K562 (cell line): ENCODE data around the gene OPHN1. TPM values are rescaled to one million over a fixed set of nuclear protein-coding genes. Genes with fewer than 3 reads are reported as not detected.

Experiments
- ATAC-seq: fragments of 200-7000 bp; cut with Tn5 transposase; 3 replicates; pipeline ENCODE4 v1.9.1; 2020; ENCODE audit warnings: moderate library complexity
- BruUV-seq: library from RNA; stranded (reverse); fragments of 400-500 nt; replicated peaks from 2 replicates; lab custom pipeline; 2021; lab: Mats Ljungman, UMichigan
- CTCF ChIA-PET: fragments of 300-600 bp; formaldehyde crosslinking; extraction: SDS; loops from one replicate; lab custom pipeline; 2021; ENCODE audit warnings: low intra/inter-chr PET ratio; lab: Yijun Ruan, JAX
- POLR2A ChIA-PET: fragments of 300-600, 350-650 bp; sonication (Branson Sonifier 250); formaldehyde crosslinking; extraction: SDS; loops from one replicate; lab custom pipeline; 2021; ENCODE audit warnings: antibody characterized with exemption, inconsistent platforms; lab: Yijun Ruan, JAX
- DNase-seq, 4 experiments: peaks; one replicate each; pipeline versions ENCODE4 v3.0.0 to v3.0.0-alpha.2; 2011 to 2018; ENCODE audit warnings: low spot score in 3 of 4, mixed read lengths in 3 of 4; ENCODE audit errors: extremely low read depth in 1 of 4
- FAIRE-seq: peaks from 2 replicates; lab custom pipeline; 2011; peaks lifted over from hg19 to GRCh38; lab: Jason Lieb, UNC
- H2AFZ ChIP-seq: 2 replicates; pipeline ENCODE4 v1.6.0; 2011; ENCODE audit warnings: low read depth, low read length, control low read depth, inconsistent platforms
- H3K27ac ChIP-seq: fragments of 200-600 bp; 3 replicates; pipeline ENCODE4 v1.8.0; 2011; ENCODE audit warnings: low read depth, mild to moderate bottlenecking, control low read depth, inconsistent platforms, low read length, moderate library complexity, mixed read lengths; ENCODE audit errors: extremely low read depth
- H3K27me3 ChIP-seq, 2 experiments: fragments of 300-600 bp in 1 of 2; 2 replicates in 1 of 2; 3 replicates in 1 of 2; pipeline versions ENCODE4 v1.6.0 to v1.8.0; 2011; ENCODE audit warnings: inconsistent platforms in 2 of 2, low read length in 2 of 2, mild to moderate bottlenecking in 1 of 2, mixed read lengths in 1 of 2, moderate library complexity in 1 of 2; ENCODE audit not compliant: control insufficient read depth in 2 of 2, insufficient read depth in 2 of 2
- H3K36me3 ChIP-seq: fragments of 300-600 bp; 3 replicates; pipeline ENCODE4 v1.8.0; 2011; ENCODE audit warnings: mild to moderate bottlenecking, low read length, inconsistent platforms; ENCODE audit not compliant: control insufficient read depth, insufficient read depth
- H3K4me1 ChIP-seq, 2 experiments: fragments of 200-600 bp in 1 of 2; replicated peaks in 1 of 2; 2 replicates in 1 of 2; 3 replicates in 1 of 2; pipeline versions ENCODE4 v1.5.1 to v1.8.0; 2011; ENCODE audit warnings: inconsistent platforms in 2 of 2, low read length in 2 of 2, mild to moderate bottlenecking in 1 of 2, mixed read lengths in 1 of 2, moderate library complexity in 1 of 2; ENCODE audit not compliant: control insufficient read depth in 2 of 2, insufficient read depth in 2 of 2
- H3K4me2 ChIP-seq: 2 replicates; pipeline ENCODE4 v1.6.1; 2011; ENCODE audit warnings: low read length, control low read depth, inconsistent platforms, mixed read lengths; ENCODE audit not compliant: insufficient read depth
- H3K4me3 ChIP-seq: fragments of 200-600 bp; sonication (generic), shearing (Covaris generic); 2 replicates; pipeline ENCODE4 v1.5.1; 2016; ENCODE audit warnings: control low read depth, inconsistent platforms
- H3K79me2 ChIP-seq: fragments of 200-600 bp; 3 replicates; pipeline ENCODE4 v1.8.0; 2011; ENCODE audit warnings: low read length, inconsistent platforms; ENCODE audit not compliant: control insufficient read depth, insufficient read depth
- H3K9ac ChIP-seq, 2 experiments: 2 replicates each; pipeline versions ENCODE4 v1.6.0 to v1.6.1; 2011; ENCODE audit warnings: low read depth in 2 of 2, low read length in 2 of 2, control low read depth in 1 of 2, inconsistent platforms in 1 of 2, mild to moderate bottlenecking in 1 of 2, mixed read lengths in 1 of 2; ENCODE audit not compliant: insufficient read depth in 1 of 2
- H3K9me1 ChIP-seq: one replicate; pipeline ENCODE4 v1.6.0; 2011; ENCODE audit warnings: inconsistent platforms, mild to moderate bottlenecking, low read length, moderate library complexity; ENCODE audit not compliant: control insufficient read depth, insufficient read depth
- H3K9me3 ChIP-seq: replicated peaks from 2 replicates; pipeline ENCODE4 v1.5.1; 2011; ENCODE audit warnings: low read depth, low read length, inconsistent platforms; ENCODE audit not compliant: control insufficient read depth, insufficient read depth
- H4K20me1 ChIP-seq: replicated peaks from 2 replicates; pipeline ENCODE4 v1.6.1; 2011; ENCODE audit warnings: low read length, inconsistent platforms, mixed read lengths; ENCODE audit not compliant: control insufficient read depth, insufficient read depth
- CEBPB ChIP-seq: fragments of 450-650 bp; IDR thresholded peaks from 2 replicates; pipeline ENCODE4 v1.6.1; 2016; ENCODE audit warnings: missing genetic modification characterization, missing compliant biosample characterization
- GABPB2 ChIP-seq: fragments of 250-450 bp; sonication (Bioruptor Pico); conservative IDR thresholded peaks from 2 replicates; pipeline ENCODE4 v1.5.1; 2021; ENCODE audit warnings: mild to moderate bottlenecking
- HDAC3 ChIP-seq: fragments of 450-650 bp; IDR thresholded peaks from 2 replicates; pipeline ENCODE4 v1.6.1; 2018; ENCODE audit warnings: borderline replicate concordance, mild to moderate bottlenecking, moderate library complexity; ENCODE audit not compliant: partially characterized antibody
- HNRNPL ChIP-seq: fragments of 200-400 bp; formaldehyde crosslinking; IDR thresholded peaks from 2 replicates; pipeline ENCODE4 v1.6.1; 2017; ENCODE audit warnings: low read depth, mild to moderate bottlenecking, low read length
- LCOR ChIP-seq: sonication (generic); formaldehyde crosslinking; IDR thresholded peaks from 2 replicates; pipeline ENCODE4 v1.8.0; 2022; ENCODE audit warnings: mild to moderate bottlenecking, missing genetic modification reagents
- MAZ ChIP-seq, 2 experiments: fragments of 450-650 bp in 1 of 2; sonication (generic) in 1 of 2; formaldehyde crosslinking; IDR thresholded peaks in 1 of 2; conservative IDR thresholded peaks in 1 of 2; 2 replicates each; pipeline versions ENCODE4 v1.4.0 to v1.5.0; 2020; ENCODE audit warnings: mild to moderate bottlenecking in 1 of 2, missing genetic modification reagents in 1 of 2
- NR3C1 ChIP-seq: sonication (generic); formaldehyde crosslinking; IDR thresholded peaks from 2 replicates; pipeline ENCODE4 v1.8.1; 2022; ENCODE audit warnings: missing genetic modification reagents
- RFX1 ChIP-seq: fragments of 450-650 bp; IDR thresholded peaks from 2 replicates; pipeline ENCODE4 v1.6.1; 2016; ENCODE audit warnings: mild to moderate bottlenecking, moderate library complexity
- SMAD4 ChIP-seq: fragments of 250-450 bp; sonication (Bioruptor Pico); conservative IDR thresholded peaks from 2 replicates; pipeline ENCODE4 v1.8.0; 2021; ENCODE audit warnings: inconsistent platforms, mild to moderate bottlenecking, moderate library complexity
- SMARCB1 ChIP-seq: IDR thresholded peaks from 2 replicates; pipeline ENCODE4 v1.6.1; 2011; ENCODE audit warnings: improper control_type of control experiment, low read depth; ENCODE audit not compliant: insufficient read length
- SOX6 ChIP-seq: fragments of 450-650 bp; IDR thresholded peaks from 2 replicates; pipeline ENCODE4 v1.6.1; 2014; ENCODE audit warnings: mild to moderate bottlenecking
- TEAD4 ChIP-seq, 2 experiments: sonication (generic) in 1 of 2; formaldehyde crosslinking in 1 of 2; IDR thresholded peaks; 2 replicates each; pipeline versions ENCODE4 v1.6.1 to v1.8.0; 2012 to 2022; ENCODE audit warnings: borderline replicate concordance in 1 of 2, inconsistent platforms in 1 of 2, low read length in 1 of 2, mild to moderate bottlenecking in 1 of 2, missing genetic modification reagents in 1 of 2
- ZMIZ1 ChIP-seq, 2 experiments: fragments of 150-350 bp in 1 of 2; IDR thresholded peaks; 2 replicates each; pipeline ENCODE4 v1.6.1; 2012 to 2016; ENCODE audit warnings: low read depth in 2 of 2, low read length in 2 of 2, mild to moderate bottlenecking in 1 of 2, moderate library complexity in 1 of 2
- ZNF584 ChIP-seq: fragments of 200-800 bp; sonication (Bioruptor generic); IDR thresholded peaks from 2 replicates; pipeline ENCODE4 v1.6.1; 2016; ENCODE audit warnings: low read depth, mild to moderate bottlenecking, missing genetic modification characterization, missing compliant biosample characterization
- ZNF644 ChIP-seq: fragments of 200-800 bp; sonication (Bioruptor generic); IDR thresholded peaks from 2 replicates; pipeline ENCODE4 v1.6.1; 2016; ENCODE audit warnings: low read depth, missing genetic modification characterization, missing compliant biosample characterization
- ZNF668 ChIP-seq: fragments of 250-450 bp; sonication (Bioruptor Pico); IDR thresholded peaks from 2 replicates; pipeline ENCODE4 v1.8.0; 2022; ENCODE audit warnings: mild to moderate bottlenecking, inconsistent platforms
- WGBS: fragments of 100-300 bp; shearing (Covaris generic); methylation state at CpG from one replicate; pipeline ENCODE4 v1.1.6; 2016; ENCODE audit warnings: low coverage, mixed read lengths; ENCODE audit not compliant: insufficient coverage; ENCODE audit errors: missing lambda C conversion rate; 5-methylcytosine and 5-hydroxymethylcytosine counted together
- in situ Hi-C: fragments of 300-500 bp; cut with MboI; formaldehyde crosslinking; loops from 4 replicates; pipeline ENCODE4 v1.15.0; 2018; ENCODE audit warnings: inconsistent platforms, mixed read lengths
- intact Hi-C: fragments of 100-400 bp; cut with micrococcal nuclease; formaldehyde crosslinking; loops from 2 replicates; pipeline ENCODE4 v1.14.2; 2022
- polyA plus RNA-seq, 8 experiments: library from polyadenylated mRNA; depleted of rRNA in 4 of 8; stranded (reverse) in 5 of 8; unstranded in 3 of 8; fragments of >200 nt; fragmentation: Nextera tagmentation in 2 of 8; fragmentation: Illumina TruSeq in 1 of 8; extraction: Ambion mirVana in 2 of 8; extraction: Trizol in 1 of 8; gene quantifications; 2 replicates each; pipeline versions ENCODE4 v1.2.1 to v1.2.3, GENCODE V29; 2011 to 2014; ENCODE audit warnings: inconsistent platforms in 1 of 8, missing spikeins in 1 of 8
- total RNA-seq, 7 experiments: library from RNA; depleted of rRNA in 6 of 7; stranded (reverse); fragments of >200 nt in 6 of 7; fragmentation: Illumina TruSeq in 2 of 7; extraction: Trizol in 2 of 7; gene quantifications; 2 replicates each; pipeline versions ENCODE4 v1.2.1 to v1.2.3, GENCODE V29; 2011 to 2021; ENCODE audit warnings: low replicate concordance in 1 of 7
- TF ChIP-seq, protein P1 (sequence below): fragments of 450-650 bp; IDR thresholded peaks from 2 replicates; pipeline ENCODE4 v1.6.1; 2014; ENCODE audit warnings: low read depth, mild to moderate bottlenecking, moderate library complexity, borderline replicate concordance

Gene OPHN1
- total and polyA plus RNA-seq, 9 of the 15 experiments (the other 6 are each of a cell fraction or from before 2014, with no cell fraction given): 0.28 to 1.8 (median 1.0) TPM

GRCh38 chrX:68454476-68455150 is 21.3 kb upstream of the OPHN1 start:
- H3K4me2 ChIP-seq: no peak overlapping the region
- no peaks in the 10 kb centered on the region for H3K36me3 ChIP-seq
- H3K27ac ChIP-seq: no peak overlapping the region
- WGBS: 26% methylated on average over 6 of the region's 8 CpGs
- in situ Hi-C loops (no loop called here), intact Hi-C loops (no loop called here)
- FAIRE-seq: no peak
- no peaks in the 10 kb centered on the region for H3K79me2 ChIP-seq
- H3K4me1 ChIP-seq: no peaks in the 10 kb centered on the region
- H3K9me1 ChIP-seq: no peaks in the 10 kb centered on the region
- no peaks in the 10 kb centered on the region; a peak in 1 of 5 replicates for H3K27me3 ChIP-seq
- no peak overlapping the region for H3K4me3 ChIP-seq
- POLR2A ChIA-PET: no interaction called here
- ATAC-seq: no peak
- H3K9me3 ChIP-seq: no peaks in the 10 kb centered on the region
- DNase-seq: no peak
- no peaks in the 10 kb centered on the region for H4K20me1 ChIP-seq
- H2AFZ ChIP-seq: no peak overlapping the region
- CTCF ChIA-PET: no interaction called here
- H3K9ac ChIP-seq: no peak overlapping the region
- BruUV-seq: no TSS peak
- TF ChIP-seq CEBPB (no peak), SOX6 (no peak), RFX1 (no peak), SMARCB1 (no peak), ZNF668 (no peak), SMAD4 (CRISPR knock-in tag) (no peak), ZNF584 (CRISPR knock-in tag) (no peak), TEAD4 (IDR thresholded peaks at IDR 0.05; ENCODE audit: low read length) (no peak), TEAD4 (CRISPR knock-in tag; IDR thresholded peaks at IDR 0.05; ENCODE audit: borderline replicate concordance) (no peak), ZMIZ1 (IDR thresholded peaks at IDR 0.05; ENCODE audit: low read depth in 2 of 2, low read length in 2 of 2) (no peak), ZNF644 (tag) (no peak), NR3C1 (no peak), HNRNPL (no peak), GABPB2 (CRISPR knock-in tag) (no peak), LCOR (CRISPR knock-in tag) (no peak), MAZ (CRISPR knock-in tag; conservative IDR thresholded peaks at IDR 0.05 in 1 of 2, IDR thresholded peaks at IDR 0.05 in 1 of 2) (no peak), HDAC3 (no peak)
- TF ChIP-seq, protein P1, sequence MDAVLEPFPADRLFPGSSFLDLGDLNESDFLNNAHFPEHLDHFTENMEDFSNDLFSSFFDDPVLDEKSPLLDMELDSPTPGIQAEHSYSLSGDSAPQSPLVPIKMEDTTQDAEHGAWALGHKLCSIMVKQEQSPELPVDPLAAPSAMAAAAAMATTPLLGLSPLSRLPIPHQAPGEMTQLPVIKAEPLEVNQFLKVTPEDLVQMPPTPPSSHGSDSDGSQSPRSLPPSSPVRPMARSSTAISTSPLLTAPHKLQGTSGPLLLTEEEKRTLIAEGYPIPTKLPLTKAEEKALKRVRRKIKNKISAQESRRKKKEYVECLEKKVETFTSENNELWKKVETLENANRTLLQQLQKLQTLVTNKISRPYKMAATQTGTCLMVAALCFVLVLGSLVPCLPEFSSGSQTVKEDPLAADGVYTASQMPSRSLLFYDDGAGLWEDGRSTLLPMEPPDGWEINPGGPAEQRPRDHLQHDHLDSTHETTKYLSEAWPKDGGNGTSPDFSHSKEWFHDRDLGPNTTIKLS: no peak
